HG02763 (cell line): ENCODE measurements around the gene PDE6B.

Source experiments
- ATAC-seq: cut with Tn5 transposase; IDR thresholded peaks from one replicate; pipeline ENCODE4 v1.9.1; 2021; ENCODE audit warnings: mild to moderate bottlenecking, moderate library complexity; ENCODE audit not compliant: unreplicated experiment

The PDE6B gene

GRCh38 chr4:600850-601515 lies 24.4 kb upstream of the PDE6B start:
- no peak for ATAC-seq

DNA sequence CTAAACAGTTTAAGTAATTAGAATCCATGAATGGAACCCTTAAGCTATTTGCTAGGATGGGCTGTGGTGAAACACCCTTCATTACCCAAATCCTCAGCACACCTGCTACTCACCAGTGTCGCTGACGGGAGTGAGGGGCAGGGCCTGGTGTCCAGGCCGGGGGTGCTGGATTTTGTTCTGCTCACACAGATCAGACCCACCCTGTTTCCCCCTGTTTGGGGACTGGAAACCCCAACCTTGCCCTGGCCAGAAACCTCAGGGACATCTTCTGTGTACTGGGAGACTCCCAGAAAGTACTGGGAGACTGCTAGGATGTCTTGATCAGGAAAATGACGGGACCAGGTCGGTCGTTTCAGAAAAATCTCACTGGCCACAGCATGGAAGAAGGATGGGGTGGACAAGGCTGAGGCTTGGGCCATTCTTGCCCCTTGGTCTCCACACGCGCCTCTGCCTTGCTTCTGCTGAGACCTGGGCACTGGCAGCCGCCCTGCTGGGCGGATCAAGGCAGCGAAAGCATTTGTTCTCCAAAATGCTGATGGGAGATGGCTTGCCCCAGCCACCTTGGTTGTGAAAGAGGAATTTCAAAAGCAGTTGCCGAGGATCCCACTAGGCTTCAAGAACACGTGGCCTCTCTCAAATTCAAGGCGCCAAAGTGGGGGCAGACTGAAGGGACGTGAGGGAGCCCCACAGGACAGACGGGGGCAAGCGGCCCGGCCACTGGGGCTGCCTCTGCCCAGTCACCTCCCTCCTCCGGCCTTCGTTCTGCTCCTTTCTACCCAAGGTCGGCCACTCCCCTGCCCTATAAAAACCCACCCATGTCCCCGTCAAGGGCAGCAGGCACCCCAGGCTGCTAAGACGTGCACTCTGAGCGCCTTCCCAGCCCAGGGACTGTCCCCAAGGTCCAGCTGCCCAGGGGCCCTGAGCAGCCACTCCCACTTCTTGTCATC lies 23.5 kb upstream of the PDE6B start:
- no peak for ATAC-seq

- no peak for ATAC-seq
Observed at GRCh38 chr4:602559-602942, 22.8 kb upstream of the PDE6B start.

- no peak for ATAC-seq
Observed at GRCh38 chr4:604131-604530, 21.2 kb upstream of the PDE6B start.

DNA sequence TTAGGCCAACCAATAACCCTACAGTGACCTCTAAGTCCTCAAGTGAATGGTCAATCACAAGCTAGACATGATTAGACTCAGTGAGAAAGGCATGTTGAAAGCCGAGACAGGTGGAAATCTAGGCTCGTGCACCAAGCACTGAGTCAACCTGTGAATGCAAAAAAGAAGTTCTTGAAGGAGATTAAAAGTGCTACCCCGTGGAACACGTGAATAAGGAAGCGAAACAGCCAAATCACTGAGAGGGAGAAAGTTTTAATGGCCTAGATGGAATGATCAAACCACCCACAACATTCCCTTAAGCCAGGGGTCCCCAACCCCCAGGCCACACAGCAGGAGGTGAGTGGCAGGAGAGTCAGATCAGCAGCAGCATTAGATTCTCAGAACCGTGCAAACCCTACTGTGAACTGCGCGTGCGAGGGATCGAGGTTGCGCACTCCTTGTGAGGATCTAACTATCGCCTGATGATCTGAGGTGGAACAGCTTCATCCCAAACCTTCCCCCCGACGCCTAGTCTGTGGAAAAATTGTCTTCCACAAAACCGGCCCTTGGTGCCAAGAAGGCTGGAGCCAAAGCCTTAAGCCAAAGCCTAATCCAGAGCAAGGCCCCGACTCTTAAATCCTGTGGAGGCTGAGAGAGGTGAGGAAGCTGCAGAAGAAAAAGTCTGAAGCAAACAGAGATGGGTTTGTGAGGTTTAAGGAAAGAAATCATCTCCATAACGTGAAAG lies 19.5 kb upstream of the PDE6B start:
- ATAC-seq = no peak

GRCh38 chr4:608236-608635 lies 17.1 kb upstream of the PDE6B start:
- no peak for ATAC-seq

GRCh38 chr4:609400-610050 lies 15.8 kb upstream of the PDE6B start:
- ATAC-seq = no peak

GRCh38 chr4:610411-611261 lies 14.7 kb upstream of the PDE6B start:
- ATAC-seq = no peak

- ATAC-seq = no peak
Observed at GRCh38 chr4:612052-612748, 13.2 kb upstream of the PDE6B start.

DNA sequence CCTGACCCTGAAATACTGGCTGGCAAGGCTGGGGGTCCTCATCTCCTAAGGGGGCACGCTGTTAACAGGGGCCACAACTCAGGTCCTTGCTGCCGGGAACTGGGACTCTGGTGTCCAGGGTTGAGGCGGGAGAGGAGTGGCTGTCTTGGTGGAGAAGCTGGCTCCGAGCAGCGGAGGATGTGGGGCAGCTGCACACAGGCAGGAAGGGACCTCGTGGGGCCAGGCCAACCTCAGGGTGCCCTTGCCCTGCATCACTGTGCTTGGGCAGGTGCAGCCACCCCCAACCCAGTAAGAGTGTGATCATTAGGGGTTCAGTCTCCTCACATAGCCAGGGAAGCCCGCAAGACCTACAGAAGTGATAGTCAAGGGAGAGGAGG lies 12.6 kb upstream of the PDE6B start:
- ATAC-seq = no peak

GRCh38 chr4:613126-613525 lies 12.2 kb upstream of the PDE6B start:
- no peak for ATAC-seq

- no peak for ATAC-seq
Observed at GRCh38 chr4:616091-616490, 9.3 kb upstream of the PDE6B start.

GRCh38 chr4:616911-617643 lies 8.3 kb upstream of the PDE6B start:
- no peak for ATAC-seq

DNA sequence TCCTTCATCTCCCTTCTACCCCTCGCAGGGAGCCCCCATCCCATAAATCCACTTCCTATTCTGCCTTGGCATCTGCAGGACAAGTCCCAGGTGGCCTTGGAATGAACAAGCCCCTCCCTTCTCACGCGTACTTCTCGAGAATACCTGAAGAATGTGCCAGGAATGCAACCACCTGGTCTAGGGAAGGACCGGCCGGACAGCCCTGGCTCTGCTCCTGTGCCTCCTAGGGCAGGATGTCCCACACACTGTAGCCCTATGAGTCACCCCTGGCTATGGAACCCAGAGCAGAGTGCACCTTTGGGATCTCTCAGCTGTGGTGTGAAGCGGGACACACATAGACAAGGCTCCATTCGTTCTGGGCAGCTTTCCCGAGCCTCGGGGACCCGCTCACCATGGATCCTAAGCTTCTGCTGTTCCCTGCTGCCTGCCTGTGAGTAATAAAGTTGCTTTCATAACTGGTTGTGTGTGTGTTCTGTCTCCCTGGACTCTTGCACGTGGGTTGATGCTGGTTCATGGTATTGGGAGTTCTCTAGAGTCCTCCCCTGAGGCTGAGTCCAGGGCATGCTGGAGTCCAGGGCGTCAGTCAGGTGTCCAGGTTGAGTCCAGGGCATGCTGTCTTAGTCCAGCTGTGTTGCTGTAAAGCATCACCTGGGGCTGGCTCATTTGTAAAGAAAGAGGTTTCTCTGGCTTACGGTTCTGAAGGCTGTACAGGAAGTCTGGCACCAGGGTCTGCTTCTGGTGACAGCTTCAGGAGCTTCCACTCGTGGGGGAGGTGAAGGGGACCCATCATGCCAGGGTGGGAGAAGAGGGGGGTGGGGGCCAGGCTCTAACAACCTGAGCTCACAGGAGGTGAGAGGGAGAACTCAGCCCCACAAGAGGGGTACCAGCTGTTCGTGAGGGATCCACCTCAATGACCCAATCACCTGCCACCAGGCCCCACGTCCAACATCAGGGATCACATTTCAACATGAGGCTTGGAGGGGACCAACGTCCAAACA lies 7.4 kb upstream of the PDE6B start:
- ATAC-seq = no peak

GRCh38 chr4:620201-620600 lies 5.2 kb upstream of the PDE6B start:
- ATAC-seq = no peak

- ATAC-seq = no peak
Observed at GRCh38 chr4:620851-621261, 4.5 kb upstream of the PDE6B start.

GRCh38 chr4:621296-622070 lies 3.9 kb upstream of the PDE6B start:
- ATAC-seq = no peak
